T-helper 17 cell (primary cell): ENCODE data around the gene C16orf54. TPM values are rescaled to one million over a fixed set of nuclear protein-coding genes. Genes with fewer than 3 reads are reported as not detected.
"Not testable (repeated sequence)": the region's sequence is repeated elsewhere in the genome, so short reads cannot be mapped to it uniquely, and the experiment has no call there.

Experiments used
- ATAC-seq: fragments of 150-1000 bp; cut with Tn5 transposase; 2 replicates; pipeline ENCODE4 v1.10.0; 2021; ENCODE audit warnings: mild to moderate bottlenecking, moderate library complexity
- DNase-seq, 3 donors: peaks; one replicate each; pipeline versions ENCODE4 v3.0.0 to v3.0.0-alpha.2; 2020 to 2021
- H3K9me3 ChIP-seq: one replicate; pipeline ENCODE4 v1.7.0; 2013; ENCODE audit warnings: low read length, mild to moderate bottlenecking; ENCODE audit not compliant: control insufficient read depth, poor library complexity, severe bottlenecking
- H3K27ac Mint-ChIP-seq: one replicate; pipeline ENCODE4 v1.8.0; 2022; ENCODE audit warnings: mild to moderate bottlenecking, moderate library complexity, mixed read lengths
- H3K27me3 Mint-ChIP-seq: one replicate; pipeline ENCODE4 v1.8.0; 2022; ENCODE audit warnings: mixed read lengths
- H3K36me3 Mint-ChIP-seq: one replicate; pipeline ENCODE4 v1.8.0; 2022; ENCODE audit warnings: low read depth, mixed read lengths
- H3K4me1 Mint-ChIP-seq: one replicate; pipeline ENCODE4 v1.8.0; 2022; ENCODE audit warnings: mild to moderate bottlenecking, mixed read lengths
- H3K4me3 Mint-ChIP-seq: one replicate; pipeline ENCODE4 v1.8.0; 2022; ENCODE audit warnings: mild to moderate bottlenecking, moderate library complexity, mixed read lengths
- total RNA-seq, 4 donors: library from RNA in 2 of 4; stranded (reverse) in 2 of 4; gene quantifications; one replicate each; pipeline ENCODE4 v1.2.3 and lab custom pipeline; 2022 to 2026

The C16orf54 gene
- total RNA-seq, 2 donors from 2014 or later: 172 to 259 TPM

DNA sequence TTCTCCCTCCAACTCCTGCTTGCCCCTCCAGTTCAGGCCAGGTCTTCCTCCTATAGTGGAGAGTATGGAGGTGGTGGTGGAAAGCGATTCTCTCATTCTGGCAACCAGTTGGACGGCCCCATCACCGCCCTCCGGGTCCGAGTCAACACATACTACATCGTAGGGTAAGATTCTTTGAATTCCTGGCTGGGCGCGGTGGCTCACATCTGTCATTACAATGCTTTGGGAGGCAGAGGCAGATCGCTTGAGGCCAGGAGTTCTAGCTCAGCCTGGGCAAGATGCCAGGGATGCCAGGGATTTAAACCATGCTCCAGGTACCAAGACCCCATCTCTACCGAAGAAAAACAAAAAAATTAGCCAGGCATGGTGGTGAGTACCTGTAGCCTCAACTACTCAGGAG lies 33.7 kb upstream of the C16orf54 start:
- H3K27ac Mint-ChIP-seq: no peak overlapping the region
- H3K27me3 Mint-ChIP-seq: no peaks in the 10 kb centered on the region
- no peak for DNase-seq
- H3K4me1 Mint-ChIP-seq: peaks cover 21% of the 10 kb centered on the region
- no peak overlapping the region for H3K4me3 Mint-ChIP-seq
- H3K9me3 ChIP-seq: no peaks in the 10 kb centered on the region
- no peaks in the 10 kb centered on the region for H3K36me3 Mint-ChIP-seq
- ATAC-seq: no peak

DNA sequence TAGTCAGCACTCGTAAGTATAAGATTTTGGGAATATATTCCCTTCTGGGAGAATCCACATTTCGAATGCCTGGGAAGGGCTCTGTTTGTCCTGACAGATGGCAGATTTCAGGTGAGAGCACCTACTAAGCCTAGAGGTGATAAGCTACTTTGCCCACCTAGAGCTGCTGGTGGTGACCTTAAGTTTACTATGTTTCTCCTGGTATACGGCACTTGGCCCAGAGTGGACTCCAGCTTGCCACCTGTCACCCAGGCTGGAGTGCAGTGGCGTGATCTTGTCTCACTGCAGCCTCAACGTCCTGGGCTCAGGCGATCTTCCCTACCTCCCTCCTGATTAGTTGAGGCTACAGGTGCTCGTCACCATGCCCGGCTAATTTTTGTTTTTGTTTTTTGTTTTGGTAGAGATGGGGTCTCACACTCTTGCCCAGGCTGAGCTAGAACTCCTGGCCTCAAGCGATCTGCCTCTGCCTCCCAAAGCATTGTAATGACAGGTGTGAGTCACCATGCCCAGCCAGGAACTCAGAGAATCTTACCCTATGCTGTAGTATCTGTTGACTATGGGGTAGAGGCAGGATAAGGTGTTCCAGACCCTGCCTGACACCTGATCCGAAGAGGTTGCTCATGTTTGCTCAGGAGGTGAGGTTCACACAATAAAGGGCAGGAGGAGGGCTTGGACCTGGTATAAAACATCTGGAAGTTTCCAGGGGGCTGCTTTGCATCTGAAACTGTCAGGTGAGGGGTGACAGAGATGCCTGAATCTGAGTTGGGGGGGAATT lies 32.0 kb upstream of the C16orf54 start, which contains the start of gene ZG16:
Gene ZG16, plus strand, starts transcription at position 681 of the 775 bp plus-strand sequence. CDS start 1,011 bp downstream, outside the sequence.
- Mint-ChIP-seq H3K4me3 (no peak within 1 kb of the TSS), H3K27ac (no peak within 1 kb of the TSS), H3K27me3 (no peaks in the 10 kb centered on the region), H3K4me1 (peaks cover 16% of the 10 kb centered on the region), H3K36me3 (no peaks in the 10 kb centered on the region)
- no peaks in the 10 kb centered on the region for H3K9me3 ChIP-seq
- ATAC-seq (no peak), DNase-seq (no peak)

DNA sequence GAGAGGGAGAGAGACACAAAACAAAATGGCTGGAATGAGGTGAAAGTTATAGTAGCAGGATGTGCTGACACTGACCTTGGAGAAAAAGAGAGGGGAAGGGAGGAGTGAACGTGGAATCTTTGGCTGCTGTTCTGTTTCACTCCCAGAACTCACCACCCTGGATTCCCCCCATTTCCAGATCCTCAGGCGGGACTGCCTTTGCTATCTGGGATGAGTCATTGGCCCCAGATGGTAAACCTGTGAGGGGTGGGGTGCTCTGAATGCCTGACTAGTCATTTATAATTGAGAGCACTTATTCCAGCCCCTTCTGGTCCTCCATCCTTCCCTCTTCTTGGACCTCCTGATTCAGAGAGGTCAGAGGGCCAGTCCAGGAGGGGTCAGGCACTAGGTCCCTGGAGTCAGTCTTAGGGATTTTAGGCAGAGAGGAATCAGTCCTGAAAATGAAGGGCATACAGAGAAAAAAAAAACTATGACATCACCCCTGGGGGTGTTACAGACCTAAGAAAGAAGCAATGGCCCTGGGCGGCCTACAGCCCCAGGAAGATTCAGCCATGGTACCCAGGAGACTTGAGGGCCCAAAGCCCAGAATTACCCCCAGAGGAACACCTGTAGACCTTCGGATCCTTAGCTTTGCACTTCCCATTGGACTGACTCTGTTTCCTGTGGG lies 30.1 kb upstream of the C16orf54 start:
- DNase-seq: no peak
- ATAC-seq: no peak

DNA sequence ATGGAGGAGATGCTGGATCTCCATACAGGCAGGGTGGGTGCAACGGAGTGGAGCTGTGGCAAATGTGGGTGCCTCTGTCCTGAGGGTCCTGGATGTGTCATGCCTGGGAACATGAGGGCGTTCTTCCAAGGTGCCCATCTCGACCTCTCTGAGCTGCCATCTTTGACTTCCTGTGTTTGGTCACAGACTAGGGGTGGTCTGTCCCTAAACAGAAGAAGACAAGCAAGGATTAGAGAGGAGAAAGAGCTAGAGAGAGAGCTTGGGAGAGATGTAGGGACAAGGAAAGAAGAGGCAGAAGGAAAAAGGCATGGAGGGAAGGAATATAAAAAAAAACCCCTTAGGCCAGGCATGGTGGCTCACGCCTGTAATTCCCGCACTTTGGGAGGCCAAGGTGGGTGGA lies 28.9 kb upstream of the C16orf54 start:
- Mint-ChIP-seq H3K27me3 (no peaks in the 10 kb centered on the region), H3K4me3 (no peak overlapping the region), H3K27ac (no peak overlapping the region), H3K36me3 (no peaks in the 10 kb centered on the region), H3K4me1 (peaks cover 19% of the 10 kb centered on the region)
- no peaks in the 10 kb centered on the region for H3K9me3 ChIP-seq
- DNase-seq (no peak), ATAC-seq (no peak)

More for the DNA sequence above, 30.1 kb upstream of the C16orf54 start:
- Mint-ChIP-seq H3K27me3 (no peaks in the 10 kb centered on the region), H3K4me3 (no peak overlapping the region), H3K27ac (peak overlapping the region; percentile 47), H3K36me3 (no peaks in the 10 kb centered on the region), H3K4me1 (peaks cover 16% of the 10 kb centered on the region)
- no peaks in the 10 kb centered on the region for H3K9me3 ChIP-seq

GRCh38 chr16:29772330-29772729 lies 26.5 kb upstream of the C16orf54 start:
- H3K4me3 Mint-ChIP-seq, H3K27ac Mint-ChIP-seq, H3K36me3 Mint-ChIP-seq, H3K27me3 Mint-ChIP-seq, ATAC-seq, DNase-seq, H3K9me3 ChIP-seq: not testable (repeated sequence)
- H3K4me1 Mint-ChIP-seq: peaks cover 18% of the 10 kb centered on the region

- peak overlapping the region; percentile 47 for H3K27ac Mint-ChIP-seq
- peaks cover 15% of the 10 kb centered on the region for H3K4me1 Mint-ChIP-seq
- DNase-seq (no peak), ATAC-seq (no peak)
- no peaks in the 10 kb centered on the region for H3K27me3 Mint-ChIP-seq
- no peak overlapping the region for H3K4me3 Mint-ChIP-seq
- no peaks in the 10 kb centered on the region for H3K9me3 ChIP-seq
- H3K36me3 Mint-ChIP-seq: no peaks in the 10 kb centered on the region
Measured at GRCh38 chr16:29770250-29770929, 24.6 kb upstream of the C16orf54 start.

DNA sequence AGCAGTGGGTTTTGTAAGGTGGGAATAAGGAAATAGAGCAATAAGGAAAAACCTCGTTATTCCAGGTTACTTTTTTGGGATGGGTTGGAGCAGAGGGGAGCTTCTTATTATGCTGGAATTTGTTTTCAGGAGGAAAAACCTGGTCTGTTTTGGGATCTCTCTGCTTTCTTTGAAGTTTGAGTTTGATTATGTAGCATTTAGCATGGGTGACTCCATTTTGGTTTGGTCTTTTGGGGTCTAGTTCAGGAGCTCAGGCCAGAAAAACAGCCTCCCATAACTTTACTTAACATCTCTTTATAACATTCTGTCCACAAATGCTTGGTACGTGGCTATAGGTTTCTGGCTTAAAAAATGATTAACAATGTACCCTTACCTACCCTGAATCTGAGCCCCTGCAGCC lies 23.7 kb upstream of the C16orf54 start:
- Mint-ChIP-seq H3K4me3 (no peak overlapping the region), H3K4me1 (peaks cover 13% of the 10 kb centered on the region), H3K27me3 (no peaks in the 10 kb centered on the region), H3K36me3 (no peaks in the 10 kb centered on the region), H3K27ac (peak overlapping the region; percentile 47)
- no peaks in the 10 kb centered on the region for H3K9me3 ChIP-seq
- ATAC-seq (no peak), DNase-seq (no peak)

DNA sequence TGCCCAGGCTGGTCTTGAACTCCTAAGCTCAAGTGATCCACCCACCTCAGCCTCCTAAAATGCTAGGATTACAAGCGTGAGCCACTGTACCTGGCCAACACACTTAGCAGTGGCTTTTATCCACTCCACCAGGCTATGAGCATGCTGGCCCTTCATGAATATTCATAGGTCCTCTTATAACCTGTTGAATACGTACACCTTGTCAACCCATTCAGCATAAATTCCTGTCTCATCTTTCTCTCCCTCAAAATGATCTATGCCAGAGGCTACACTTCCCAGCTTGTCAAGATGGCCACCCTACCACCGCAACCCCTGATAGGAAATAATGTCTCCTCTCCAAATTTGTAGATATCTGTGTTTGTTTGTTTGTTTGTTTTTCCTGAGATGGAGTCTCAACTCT lies 21.3 kb upstream of the C16orf54 start:
- H3K27me3 Mint-ChIP-seq: no peaks in the 10 kb centered on the region
- H3K4me1 Mint-ChIP-seq: peaks cover 11% of the 10 kb centered on the region
- DNase-seq: no peak
- H3K9me3 ChIP-seq: no peaks in the 10 kb centered on the region
- no peak for ATAC-seq
- no peak overlapping the region for H3K27ac Mint-ChIP-seq
- H3K4me3 Mint-ChIP-seq: no peak overlapping the region
- no peaks in the 10 kb centered on the region for H3K36me3 Mint-ChIP-seq

DNA sequence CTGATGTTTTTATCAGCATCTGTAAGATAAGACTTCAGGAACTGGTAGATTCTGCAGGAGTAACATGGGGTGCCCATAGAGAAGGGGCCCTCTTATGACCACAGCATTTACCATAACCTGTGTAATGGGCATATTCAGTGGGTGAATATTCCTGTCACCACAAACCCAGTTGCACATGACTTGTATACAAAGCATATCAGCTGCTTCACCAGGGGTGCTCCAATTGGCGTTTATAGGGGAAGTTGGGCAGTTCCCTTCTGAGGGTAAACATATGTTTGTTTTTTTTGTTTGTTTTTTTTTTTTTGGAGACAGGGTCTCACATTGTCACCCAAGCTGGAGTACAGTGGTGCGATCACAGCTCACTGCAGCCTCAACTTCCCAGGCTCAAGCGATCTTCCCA lies 20.8 kb upstream of the C16orf54 start:
- peak overlapping the region; percentile 62 for H3K27ac Mint-ChIP-seq
- H3K9me3 ChIP-seq: no peaks in the 10 kb centered on the region
- H3K4me1 Mint-ChIP-seq: peaks cover 11% of the 10 kb centered on the region
- no peak for ATAC-seq
- no peaks in the 10 kb centered on the region for H3K27me3 Mint-ChIP-seq
- no peaks in the 10 kb centered on the region for H3K36me3 Mint-ChIP-seq
- no peak overlapping the region for H3K4me3 Mint-ChIP-seq
- DNase-seq: no peak

DNA sequence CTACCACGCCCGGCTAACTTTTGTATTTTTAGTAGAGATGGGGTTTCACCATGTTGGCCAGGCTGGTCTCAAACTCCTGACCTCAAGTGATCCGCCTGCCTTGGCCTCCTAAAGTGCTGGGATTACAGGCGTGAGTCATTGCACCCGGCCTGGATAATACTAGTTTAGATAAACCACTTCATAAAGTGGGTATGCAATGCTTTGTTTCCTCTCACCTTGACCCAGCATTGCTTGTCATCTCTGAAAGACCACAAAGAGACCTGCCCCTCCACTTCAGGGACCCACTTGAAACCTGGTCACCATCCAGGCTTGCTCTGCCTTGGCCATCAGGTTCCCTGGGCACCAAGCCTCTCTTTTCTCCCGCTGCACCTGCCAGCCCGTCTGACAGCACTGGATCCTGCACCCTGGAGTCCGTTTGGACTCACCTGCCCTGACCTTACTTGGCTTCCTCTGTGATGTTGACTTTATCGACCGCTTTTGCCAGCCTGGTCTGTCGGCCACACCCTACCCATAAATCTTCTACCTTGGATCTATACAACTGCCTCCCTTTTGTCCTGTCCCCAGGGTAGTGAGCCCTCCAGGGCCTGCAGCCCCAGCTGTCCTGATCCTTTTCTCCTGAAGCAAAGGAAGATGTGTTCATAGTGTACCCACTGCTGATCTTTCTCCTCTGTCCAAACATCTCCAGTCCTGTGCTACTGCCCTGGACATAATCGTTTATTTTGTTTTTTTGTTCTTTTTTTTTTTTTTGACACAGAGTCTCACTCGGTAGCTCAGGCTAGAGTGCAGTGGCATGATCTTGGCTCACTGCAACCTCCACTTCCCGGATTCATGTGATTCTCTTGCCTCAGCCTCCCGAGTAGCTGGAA lies 19.6 kb upstream of the C16orf54 start:
- peak overlapping the region; percentile 62 for H3K27ac Mint-ChIP-seq
- H3K27me3 Mint-ChIP-seq: no peaks in the 10 kb centered on the region
- DNase-seq (no peak), ATAC-seq (no peak)
- H3K36me3 Mint-ChIP-seq: no peaks in the 10 kb centered on the region
- H3K9me3 ChIP-seq: no peaks in the 10 kb centered on the region
- H3K4me1 Mint-ChIP-seq: peaks cover 12% of the 10 kb centered on the region
- H3K4me3 Mint-ChIP-seq: no peak overlapping the region

- ATAC-seq (no peak), DNase-seq (no peak)
- no peaks in the 10 kb centered on the region for H3K9me3 ChIP-seq
- peaks cover 11% of the 10 kb centered on the region for H3K4me1 Mint-ChIP-seq
- no peaks in the 10 kb centered on the region for H3K27me3 Mint-ChIP-seq
- H3K4me3 Mint-ChIP-seq: no peak overlapping the region
- no peaks in the 10 kb centered on the region for H3K36me3 Mint-ChIP-seq
- H3K27ac Mint-ChIP-seq: no peak overlapping the region
Measured at GRCh38 chr16:29763326-29763725, 17.5 kb upstream of the C16orf54 start.

DNA sequence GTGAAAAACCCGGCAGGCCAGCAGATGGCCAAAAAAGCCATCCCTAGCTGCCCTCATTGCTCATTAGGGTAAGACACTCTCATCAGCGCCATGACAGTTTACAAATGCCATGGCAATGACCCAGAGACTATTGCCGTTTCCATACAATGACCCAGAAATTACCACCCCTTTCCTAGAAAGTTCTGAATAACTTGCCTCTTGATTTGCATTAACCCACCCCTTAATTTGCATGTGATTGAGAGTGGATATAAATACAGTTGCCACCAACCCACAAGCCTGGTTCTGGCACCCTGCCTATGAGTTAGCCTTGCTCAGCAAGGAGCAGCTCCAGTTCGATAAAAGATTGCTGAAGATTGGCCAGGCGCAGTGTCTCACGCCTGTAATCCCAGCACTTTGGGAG lies 16.1 kb upstream of the C16orf54 start:
- Mint-ChIP-seq H3K27me3 (no peaks in the 10 kb centered on the region), H3K4me1 (peaks cover 13% of the 10 kb centered on the region), H3K27ac (no peak overlapping the region), H3K36me3 (no peaks in the 10 kb centered on the region), H3K4me3 (no peak overlapping the region)
- no peak for ATAC-seq
- H3K9me3 ChIP-seq: no peaks in the 10 kb centered on the region
- DNase-seq: no peak

- H3K4me3 Mint-ChIP-seq, H3K9me3 ChIP-seq, ATAC-seq, H3K27ac Mint-ChIP-seq, H3K27me3 Mint-ChIP-seq, DNase-seq, H3K36me3 Mint-ChIP-seq: not testable (repeated sequence)
- H3K4me1 Mint-ChIP-seq: peaks cover 13% of the 10 kb centered on the region
Measured at GRCh38 chr16:29761280-29761651, 15.5 kb upstream of the C16orf54 start.
